ENCODE measurements around the gene STAG3.
"Not testable (repeated sequence)": the region's sequence is repeated elsewhere in the genome, so short reads cannot be mapped to it uniquely, and the experiment has no call there.

Gene STAG3

GRCh38 chr7:100212631-100213286 lies 35.0 kb downstream of the STAG3 start:
- DNase-seq, result no peak

- DNase-seq, result no peak
Measured at GRCh38 chr7:100213672-100214071, 36.0 kb downstream of the STAG3 start.

DNA sequence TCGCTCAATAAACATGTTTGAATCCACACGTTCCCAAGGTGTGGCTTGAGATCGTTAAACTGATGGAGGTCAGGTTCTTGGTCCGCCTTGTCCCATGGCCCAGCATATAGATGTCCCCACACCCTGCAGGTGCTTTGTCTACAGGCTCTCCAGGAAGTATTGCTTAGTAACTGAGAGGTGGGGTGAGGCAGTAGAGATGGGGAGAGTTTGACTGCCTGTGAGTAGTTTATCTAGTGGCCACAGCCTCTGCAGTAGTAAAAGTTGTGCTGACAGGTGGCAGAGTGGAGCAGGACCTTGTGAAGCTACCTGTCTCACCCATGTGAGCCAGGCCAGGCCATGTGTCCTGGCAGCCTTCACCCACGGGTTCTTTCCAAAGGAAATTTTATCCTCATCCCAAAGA lies 36.6 kb downstream of the STAG3 start:
- DNase-seq, result not testable (repeated sequence)

DNA sequence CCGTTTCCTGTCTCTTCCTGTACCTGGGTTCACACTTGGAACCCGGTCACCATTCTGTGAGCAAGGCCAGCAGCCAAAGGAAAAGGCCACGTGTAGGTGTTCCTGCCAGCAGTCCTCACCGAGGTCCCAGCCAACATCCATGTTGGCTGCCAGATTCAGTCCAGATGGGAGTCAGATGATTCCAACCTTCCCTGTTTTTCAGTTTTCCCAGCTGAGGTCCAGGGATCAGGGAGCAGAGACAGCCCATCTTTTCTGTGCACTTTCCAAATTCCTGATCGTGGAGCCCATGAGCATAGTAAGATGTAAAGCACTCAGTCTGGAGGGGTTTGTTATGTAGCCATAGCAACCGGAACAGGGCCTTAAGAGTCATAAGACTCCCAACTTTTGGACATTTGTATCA lies 38.2 kb downstream of the STAG3 start:
- no peak for DNase-seq

DNA sequence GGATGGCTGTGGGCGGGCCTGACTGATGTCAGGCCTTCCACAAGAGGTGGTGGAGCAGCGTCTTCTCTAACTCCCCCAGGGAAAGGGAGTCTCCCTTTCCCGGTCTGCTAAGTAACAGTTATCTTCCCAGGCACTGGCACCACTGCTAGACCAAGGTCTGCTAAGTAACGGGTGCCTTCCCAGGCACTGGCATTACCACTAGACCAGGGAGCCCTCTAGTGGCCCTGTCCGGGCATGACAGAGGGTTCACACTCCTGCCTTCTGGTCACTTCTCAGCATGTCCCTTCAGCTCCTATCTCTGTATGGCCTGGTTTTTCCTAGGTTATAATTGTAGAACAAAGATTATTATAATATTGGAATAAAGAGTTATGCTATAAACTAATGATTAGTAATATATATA lies 40.2 kb downstream of the STAG3 start:
- DNase-seq, result peak; percentile 65 to 69

DNA sequence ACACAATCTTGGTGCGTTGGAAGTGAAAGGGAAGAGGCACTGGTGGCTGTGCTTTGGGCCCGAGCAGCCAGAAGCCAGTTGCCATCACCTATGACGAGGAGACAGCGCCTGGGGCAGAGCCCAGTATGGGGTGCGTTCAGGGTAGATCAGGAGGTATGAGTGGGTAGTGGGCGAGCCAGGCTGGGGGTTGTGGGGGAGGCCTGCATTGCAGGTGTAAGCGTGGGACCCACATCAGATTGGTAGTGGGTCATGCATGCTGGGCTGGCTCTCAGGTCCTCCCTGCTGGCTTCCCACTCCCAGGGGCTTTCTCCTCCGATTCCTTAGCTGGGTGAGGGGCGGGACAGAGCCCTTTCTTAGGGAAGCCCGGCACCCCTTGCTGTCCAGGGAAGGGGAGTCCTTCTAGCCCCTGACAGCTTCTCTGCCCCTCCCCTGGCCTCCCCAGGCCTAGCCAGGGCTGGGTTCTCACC lies 41.6 kb downstream of the STAG3 start:
- peak; percentile 34 to 70 for DNase-seq

DNA sequence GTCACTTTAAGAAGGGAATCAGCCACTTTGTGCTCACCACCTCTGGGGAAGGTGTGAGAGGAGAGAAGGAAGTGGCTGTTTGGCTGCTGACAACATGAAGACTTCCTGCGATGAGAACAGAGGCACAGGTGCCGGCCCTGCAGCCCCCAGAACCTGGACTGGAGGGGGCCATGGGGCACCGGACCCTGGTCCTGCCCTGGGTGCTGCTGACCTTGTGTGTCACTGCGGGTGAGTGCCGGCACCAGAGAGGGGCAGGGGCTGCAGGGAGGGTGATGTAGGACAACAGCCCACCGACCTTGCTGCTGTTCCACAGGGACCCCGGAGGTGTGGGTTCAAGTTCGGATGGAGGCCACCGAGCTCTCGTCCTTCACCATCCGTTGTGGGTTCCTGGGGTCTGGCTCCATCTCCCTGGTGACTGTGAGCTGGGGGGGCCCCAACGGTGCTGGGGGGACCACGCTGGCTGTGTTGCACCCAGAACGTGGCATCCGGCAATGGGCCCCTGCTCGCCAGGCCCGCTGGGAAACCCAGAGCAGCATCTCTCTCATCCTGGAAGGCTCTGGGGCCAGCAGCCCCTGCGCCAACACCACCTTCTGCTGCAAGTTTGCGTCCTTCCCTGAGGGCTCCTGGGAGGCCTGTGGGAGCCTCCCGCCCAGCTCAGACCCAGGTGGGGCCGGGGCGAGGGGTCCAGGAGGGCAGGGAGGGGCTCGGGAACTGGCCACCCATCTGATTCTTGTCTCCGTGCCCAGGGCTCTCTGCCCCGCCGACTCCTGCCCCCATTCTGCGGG lies 42.3 kb downstream of the STAG3 start, which contains the start of gene PVRIG:
Gene PVRIG (plus strand): TSS at position 149 of the 785 bp plus-strand sequence. CDS start 22 bp downstream, at position 171.
- DNase-seq, result peak in 1 of 2 experiments; percentile 40

- no peak for DNase-seq
Measured at GRCh38 chr7:100220586-100221230, 43.0 kb downstream of the STAG3 start.

DNA sequence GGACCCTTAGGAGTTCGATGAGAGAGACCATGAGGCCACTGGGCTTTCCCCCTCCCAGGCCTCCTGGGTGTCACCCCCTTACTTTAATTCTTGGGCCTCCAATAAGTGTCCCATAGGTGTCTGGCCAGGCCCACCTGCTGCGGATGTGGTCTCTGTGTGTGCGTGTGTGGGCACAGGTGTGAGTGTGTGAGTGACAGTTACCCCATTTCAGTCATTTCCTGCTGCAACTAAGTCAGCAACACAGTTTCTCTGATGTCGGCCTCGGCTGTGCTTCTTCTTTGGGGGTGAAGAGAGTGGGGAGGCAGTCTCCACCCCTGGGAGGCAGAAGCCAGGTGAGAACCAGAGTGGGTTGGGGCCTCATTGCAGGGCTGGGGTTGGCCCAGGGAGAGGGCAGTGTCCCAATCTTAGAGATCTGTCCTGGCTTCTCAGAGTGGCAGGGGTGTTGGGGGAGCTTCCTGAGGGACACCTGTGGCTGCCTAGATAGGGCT lies 43.6 kb downstream of the STAG3 start:
- DNase-seq, result peak; percentile 68 to 86

- DNase-seq, result peak; percentile 29 to 54
Measured at GRCh38 chr7:100221767-100222444, 44.2 kb downstream of the STAG3 start.

DNA sequence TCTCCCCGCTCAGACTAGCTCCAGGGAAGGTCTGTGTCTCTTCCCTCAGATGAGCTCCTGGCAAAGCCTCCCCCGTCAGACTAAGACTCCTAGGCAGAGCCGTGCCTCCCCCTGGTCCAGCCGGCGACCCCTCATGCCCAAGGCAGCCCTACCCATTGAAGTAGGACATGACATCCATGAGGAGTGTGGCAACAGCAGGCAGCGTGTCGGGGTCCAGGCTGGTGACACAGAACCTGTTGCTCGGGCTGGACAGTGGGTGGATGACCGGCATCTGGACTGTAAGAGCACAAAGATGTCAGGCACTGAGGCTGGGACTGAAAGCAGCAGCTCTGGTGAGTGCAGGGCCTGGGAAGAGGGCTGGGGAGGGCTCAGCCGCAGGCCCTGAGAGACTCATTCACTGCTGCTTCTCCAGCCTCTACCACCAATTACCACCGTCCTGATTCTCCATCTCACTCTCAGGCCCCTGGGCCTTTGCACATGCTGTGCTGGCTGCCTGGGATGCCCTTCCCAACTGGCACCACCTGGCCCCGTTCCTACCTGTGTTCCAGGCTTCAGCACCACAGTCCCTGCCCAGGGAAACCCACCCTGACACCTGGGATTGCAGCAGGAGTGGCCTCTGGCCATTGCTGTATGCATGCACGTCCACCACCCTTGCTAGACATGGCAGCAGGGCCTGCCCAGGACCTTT lies 44.9 kb downstream of the STAG3 start:
- no peak for DNase-seq

DNA sequence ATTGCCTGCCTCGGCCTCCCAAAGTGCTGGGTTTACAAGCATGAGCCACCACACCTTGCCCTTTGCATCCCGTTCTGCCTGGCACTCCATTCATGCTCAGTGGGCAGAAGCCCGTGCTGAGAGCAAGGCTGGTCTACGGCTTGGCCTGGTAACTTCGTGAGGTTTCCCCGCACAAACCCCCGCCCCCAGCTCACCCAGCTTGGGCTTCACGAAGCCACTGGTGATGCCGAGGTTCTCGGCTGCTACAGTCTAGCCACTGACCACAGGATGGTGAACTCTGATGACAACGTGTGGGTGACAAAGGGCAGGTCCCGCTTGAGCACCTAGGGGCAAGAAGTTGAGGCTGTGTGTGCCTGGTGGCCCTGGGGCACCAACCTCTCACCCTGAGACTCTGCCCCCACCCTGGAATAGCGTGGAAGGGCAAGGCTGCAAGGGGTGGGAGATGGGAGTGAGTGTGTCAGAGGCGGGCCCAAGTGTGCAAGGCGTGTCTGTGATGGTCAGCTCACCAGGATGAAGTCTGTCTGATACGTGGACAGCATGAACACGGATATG lies 45.7 kb downstream of the STAG3 start:
- DNase-seq, result not testable (repeated sequence)

DNA sequence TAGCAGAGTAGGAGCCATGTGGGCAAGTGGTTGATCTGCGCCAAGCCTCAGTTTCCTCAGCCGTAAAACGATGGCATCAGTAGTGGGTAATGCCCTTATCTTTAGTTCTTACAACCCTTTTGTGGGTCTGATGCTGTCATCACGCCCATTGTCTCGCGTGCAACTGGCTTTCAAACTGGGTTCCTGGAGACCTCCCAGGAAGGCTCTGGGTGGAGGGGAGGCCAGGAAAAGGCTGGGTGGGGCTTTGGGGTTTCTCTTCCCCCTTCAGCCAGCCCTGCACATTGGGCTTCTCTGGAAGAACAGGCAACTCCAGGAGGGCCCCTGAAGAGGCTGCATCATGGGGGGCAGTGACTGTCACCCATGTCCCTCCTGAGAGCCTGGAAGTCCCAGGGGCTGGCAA lies 47.2 kb downstream of the STAG3 start:
- not testable (repeated sequence) for DNase-seq

DNA sequence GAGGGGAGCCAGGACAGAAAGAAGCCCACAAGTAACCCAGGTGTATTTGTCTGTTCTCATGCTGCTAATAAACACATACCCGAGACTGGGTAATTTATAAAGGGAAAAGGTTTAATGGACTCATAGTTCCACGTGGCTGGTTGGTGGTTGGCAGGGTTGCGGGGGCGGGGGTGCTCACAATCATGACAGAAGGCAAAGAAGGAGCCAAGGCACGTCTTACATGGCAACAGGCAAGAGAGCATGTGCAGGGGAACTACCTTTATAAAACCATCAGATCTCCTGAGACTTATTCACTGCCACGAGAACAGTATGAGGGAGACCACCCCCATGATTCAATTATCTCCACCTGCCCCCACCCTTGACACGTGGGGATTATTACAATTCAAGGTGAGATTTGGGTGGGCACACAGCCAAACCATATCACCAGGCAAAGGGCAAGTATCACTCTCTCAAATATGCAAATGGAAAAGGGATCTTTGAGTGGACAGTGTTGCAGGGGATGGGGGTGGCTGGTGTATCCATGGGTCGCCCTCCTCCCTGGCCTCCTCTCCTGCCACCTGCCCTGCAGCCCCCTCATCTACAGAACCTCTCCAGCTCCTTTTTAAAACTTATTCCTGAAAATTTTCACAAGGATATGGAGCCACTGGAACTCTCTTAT lies 57.1 kb downstream of the STAG3 start:
- DNase-seq, result peak in 1 of 2 experiments; percentile 31

- DNase-seq, result not testable (repeated sequence)
Measured at GRCh38 chr7:100239975-100240374, 62.3 kb downstream of the STAG3 start.

DNA sequence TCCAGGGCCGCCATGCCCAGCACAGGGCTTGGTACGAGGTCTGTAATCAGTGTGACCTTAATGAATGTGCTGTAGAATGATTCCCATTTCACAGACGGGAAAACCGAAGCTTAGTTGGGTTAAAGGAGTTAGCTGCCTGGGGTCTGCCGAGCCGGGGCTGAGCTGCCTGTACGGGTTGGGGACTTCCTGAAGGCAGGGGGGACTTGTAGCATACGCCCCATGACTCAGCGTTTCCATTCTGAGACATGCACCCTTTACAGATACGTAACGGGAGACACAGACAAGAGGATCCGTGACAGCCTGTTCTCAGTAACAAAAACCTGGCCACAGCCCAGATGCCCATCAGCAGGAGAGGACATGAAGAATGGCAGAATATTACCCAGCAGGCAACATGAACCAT lies 65.7 kb downstream of the STAG3 start:
- peak; percentile 48 to 74 for DNase-seq

GRCh38 chr7:100244988-100245605 lies 67.4 kb downstream of the STAG3 start:
- not testable (repeated sequence) for DNase-seq

DNA sequence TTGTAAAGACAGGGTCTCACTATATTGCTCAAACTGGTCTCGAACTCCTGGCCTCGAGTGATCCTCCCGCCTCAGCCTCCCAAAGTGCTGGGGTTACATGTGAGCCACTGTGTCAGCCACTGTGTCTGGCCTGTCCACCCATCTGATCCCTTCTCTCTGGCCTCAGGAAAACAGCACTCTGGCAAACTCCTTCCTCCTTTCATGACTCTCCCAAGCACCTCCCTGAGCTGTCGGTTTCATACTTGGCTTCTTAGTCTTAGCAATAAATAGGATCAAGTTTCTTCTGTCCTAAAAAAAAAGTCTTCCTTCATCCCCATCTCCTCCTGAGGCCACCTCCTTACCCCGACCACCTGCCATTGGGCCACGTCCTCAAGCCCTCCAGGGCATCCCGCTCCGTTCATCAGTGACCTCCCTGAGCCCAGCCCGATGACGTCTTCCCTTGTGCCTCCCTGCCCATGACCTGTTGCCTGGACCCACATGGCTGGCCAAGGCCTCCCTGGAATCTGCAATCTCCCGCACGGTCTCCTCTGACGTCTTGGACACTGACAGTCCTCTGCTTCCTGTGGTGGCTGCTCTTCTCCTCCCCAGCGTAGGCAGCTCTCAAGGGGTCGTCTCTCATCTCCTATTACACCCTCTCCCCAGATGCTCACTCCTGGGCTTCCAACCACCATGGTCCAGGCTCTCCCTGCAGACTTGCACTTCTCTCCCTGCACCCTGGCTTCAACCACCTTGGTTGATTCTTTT lies 68.6 kb downstream of the STAG3 start:
- not testable (repeated sequence) for DNase-seq

GRCh38 chr7:100246865-100247137 lies 69.1 kb downstream of the STAG3 start:
- DNase-seq, result not testable (repeated sequence)

- no peak for DNase-seq
Measured at GRCh38 chr7:100247152-100247757, 69.5 kb downstream of the STAG3 start.

Measured in stimulated activated CD4-positive, alpha-beta T cell treated with anti-CD3 and anti-CD28 coated beads, Interleukin-4, amount 100 ng/mL, for 4 hours (primary cell).